DMS 273 treated with DMSO at 0.1 percent for 48 hours (cell line): Measurements from ENCODE around the gene DTYMK.
"Not testable (repeated sequence)": the region's sequence is repeated elsewhere in the genome, so short reads cannot be mapped to it uniquely, and the experiment has no call there.

Source experiments
- DNase-seq: peaks from one replicate; lab custom pipeline; 2025; lab: John Stamatoyannopoulos, UW

DTYMK gene

DNA sequence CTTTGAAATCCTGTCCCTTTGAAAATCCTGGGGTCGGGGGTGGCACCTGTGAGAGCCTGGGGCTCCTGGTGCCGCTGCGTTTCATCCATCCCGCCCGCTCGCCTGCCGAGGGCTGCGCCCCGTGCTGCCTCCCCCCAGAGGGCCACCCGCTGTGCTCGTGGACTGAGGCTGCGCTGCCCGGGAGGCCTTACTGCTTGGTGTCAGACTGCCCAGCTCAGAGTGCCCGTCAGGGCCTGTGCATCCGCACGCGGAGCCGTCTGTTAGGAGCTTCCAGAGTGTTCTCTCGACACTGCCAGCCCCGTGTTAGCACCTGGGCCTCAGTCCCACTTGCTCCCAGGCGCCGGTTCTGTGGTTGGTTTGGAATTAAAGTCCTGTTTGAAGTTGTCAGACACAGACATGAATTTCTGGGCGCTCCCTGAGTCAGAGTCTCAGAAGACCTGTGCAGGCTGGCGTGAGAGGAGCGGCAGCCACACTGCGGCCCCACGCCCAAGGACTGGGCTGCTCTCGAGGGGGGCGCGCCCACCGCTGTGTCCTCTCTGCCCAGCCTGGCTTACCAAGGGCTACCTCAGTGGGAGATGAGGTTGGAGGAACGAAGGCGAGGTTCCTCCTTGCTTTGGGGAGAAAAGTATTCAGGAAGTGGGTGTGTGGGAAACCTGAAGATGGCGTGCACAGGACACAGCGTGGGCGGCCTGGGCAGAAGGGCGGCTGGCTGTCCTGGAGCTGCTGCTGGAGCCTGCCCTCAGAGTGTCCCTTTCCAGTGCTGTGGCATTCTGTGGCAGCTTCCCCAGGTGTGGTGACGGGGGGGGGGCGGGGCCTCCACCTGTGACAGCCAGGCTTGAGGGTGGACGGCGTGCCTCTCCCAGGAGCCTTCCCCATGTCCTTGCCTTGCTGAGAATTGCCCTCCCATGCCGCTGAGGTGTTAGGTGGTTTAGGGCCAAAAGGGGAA, 14.1 kb downstream of the DTYMK start:
- DNase-seq: no peak

DNA sequence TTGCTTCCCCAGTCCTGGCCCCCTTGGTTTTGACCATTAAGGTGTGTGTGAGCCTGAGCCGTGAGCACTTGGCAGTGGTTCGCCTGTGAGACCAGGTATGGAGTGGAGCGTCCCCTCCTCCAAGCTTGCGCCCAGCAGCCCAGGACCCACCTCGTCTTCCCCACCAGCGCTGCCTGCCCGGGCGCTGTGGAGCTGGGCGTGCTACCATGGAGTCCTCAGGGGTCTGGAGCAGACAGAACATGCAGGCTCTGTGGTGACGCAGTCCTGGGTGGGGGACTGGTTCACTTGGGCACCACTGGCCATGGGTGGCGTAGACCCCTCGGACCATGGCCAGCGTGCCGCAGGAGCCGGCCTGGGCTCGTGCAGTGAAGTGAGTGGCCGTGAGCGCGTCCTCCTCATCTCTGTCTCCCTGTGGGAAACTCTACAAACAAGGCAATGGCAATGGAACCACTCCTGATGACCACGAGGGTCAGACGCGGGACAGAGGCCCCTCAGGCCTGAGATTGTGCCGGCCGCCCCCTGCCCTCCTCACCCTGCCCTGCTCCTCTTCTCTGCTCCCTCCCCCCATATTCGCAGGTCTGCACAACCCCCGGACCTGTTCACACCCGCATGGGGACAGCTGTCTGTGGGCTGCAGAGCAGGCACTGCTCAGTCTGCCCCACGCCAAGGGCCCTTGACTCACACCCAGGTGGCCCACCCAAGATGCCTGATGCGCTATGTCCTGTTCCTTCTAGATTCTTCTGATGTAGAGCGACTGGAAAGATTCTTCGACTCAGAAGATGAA, 15.0 kb downstream of the DTYMK start:
- no peak for DNase-seq

DNA sequence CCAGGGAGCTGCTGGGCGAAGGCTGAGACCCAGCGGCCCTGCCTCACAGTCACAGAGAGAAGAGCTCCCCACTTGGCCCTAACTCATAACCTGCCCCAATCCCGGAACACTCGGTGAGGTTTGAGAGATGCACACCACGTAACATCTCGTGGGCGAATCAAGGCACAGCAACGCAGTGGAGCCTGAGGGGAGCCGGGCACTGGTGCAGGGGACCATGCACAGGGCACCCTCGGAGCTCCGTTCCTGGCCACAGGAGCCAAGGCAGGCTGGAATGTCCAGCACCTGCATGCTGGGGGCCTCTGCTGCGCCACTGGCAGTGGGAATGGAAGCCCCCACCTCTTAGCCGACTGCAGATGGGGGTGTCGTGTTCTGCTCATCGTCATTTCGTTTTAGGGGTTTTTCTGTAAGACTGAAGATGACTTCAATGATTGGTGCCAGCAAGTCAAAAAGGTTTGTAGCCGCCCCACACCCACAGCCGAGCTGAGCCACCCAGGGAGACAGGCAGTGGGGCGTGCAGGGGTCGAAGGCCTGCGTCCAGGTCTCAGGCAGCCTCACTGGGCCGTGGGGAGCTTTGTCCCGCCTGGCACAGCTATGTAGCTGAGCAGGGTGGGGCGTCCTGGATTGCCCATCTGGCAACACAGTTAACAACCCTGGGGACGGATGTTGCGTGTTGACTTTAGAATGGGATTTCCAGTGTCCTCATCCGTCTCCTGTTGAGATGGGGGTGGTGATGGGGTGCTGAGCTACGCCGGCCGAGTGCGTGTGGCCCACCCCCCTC, 16.1 kb downstream of the DTYMK start:
- DNase-seq: no peak

DNA sequence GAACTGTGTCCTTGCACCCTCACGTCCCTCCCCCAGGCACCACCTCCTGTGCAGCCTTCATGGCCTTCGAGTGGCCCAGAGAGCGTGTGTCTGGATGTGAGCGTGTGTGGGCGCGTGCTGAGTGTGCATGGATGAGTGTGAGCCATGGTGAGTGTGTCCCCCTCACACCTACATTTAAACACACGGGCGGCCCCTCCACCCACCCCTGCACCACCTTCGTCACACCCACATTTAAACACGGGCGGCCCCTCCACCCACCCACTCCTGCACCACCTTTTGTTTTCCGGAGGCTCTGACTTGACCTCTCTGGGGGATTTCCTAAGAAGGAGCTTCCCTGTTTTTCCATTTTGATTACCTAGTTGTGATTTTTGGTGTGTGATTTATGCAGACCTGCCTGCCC, 17.8 kb downstream of the DTYMK start:
- DNase-seq: no peak

DNA sequence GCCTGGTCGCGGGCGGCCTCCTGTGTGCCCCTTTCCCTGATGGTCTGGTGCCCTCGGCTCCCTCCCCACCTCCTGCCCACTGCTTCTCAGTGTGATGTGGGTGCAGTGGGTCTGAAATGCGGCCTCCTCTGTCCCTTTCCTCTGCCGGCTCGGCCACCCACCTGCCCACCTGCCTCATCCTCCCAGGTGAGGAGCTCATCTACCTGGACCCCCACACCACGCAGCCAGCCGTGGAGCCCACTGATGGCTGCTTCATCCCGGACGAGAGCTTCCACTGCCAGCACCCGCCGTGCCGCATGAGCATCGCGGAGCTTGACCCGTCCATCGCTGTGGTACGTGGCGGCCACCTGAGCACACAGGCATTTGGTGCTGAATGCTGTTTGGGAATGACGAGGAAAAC, 18.3 kb downstream of the DTYMK start:
- DNase-seq: no peak

DNA sequence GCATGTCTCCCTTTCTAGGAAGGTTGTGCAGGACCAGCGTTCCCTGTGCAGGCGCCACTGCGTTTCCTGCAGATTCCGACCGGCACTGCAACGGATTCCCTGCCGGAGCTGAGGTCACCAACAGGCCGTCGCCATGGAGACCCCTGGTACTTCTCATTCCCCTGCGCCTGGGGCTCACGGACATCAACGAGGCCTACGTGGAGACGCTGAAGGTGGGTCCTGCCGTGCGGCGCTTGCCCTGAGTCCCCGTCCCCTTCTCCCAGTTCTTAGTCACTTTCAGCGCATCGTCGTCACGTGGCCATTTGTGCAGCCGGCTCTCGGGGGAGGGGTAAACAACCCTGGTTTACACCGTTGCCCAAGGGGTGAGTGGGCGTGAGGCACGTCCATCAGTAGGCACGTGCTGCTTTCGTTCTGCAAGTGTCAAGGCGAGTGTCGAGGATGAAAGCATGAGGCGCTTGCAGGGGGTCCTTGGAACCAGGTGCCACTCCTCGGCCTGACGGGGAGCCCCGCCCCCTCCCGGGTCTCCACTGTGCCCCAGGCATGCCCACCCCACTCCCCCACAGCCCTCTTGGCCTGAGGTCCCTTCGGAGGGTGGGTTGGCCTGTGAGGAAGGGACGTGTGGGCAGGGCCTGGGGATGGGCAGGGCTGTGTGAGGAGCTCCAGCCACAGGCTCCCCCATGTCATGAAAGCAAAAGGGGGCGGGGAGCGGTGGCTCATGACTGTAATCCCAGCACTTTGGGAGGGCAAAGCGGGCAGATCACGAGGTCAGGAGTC, 19.8 kb downstream of the DTYMK start:
- DNase-seq: no peak

DNA sequence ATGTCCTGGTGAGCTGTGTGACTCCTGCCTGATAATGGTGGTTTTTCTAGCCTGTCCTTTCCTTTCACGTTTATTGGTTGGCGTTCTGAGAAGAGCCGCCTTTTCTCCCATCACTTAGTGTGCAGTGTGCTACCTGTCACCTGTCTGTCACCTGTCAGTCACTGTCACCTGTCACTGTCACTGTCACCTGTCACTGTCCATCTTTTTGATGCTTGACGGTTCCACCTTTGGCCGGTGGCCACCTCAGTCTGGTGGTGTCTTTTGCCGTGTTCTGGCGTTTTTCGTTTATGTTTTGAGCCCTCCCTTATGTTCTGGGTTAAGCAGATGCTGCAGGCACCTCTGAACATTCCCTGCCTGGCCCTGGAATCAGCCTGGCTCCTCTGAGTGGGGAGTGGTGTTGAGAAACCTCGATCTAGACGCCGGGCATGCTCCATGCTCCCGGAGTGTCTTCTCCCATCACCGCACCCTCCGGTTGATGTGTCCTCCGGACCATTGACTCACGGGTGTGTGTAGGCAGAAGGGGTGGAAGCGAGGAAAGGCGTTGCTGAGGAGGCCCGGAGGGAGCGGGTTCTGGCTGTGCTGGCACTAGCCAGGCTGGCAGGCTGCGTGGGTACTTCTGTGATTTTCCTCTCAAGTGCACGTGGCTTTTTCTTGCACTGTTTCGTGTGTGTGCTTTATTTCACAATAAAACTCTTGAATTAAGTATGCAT, 20.7 kb downstream of the DTYMK start:
- DNase-seq: no peak

DNA sequence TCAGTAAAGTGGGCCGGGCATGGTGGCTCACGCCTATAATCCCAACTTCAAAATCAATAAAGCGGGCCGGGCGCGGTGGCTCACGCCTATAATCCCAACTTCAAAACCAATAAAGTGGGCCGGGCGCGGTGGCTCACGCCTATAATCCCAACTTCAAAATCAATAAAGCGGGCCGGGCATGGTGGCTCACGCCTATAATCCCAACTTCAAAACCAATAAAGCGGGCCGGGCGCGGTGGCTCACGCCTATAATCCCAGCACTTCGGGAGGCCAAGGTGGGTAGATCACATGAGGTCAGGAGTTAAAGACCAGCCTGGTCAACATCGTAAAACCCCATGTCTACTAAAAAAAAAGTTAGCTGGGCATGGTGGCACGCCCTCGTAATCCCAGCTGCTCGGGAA, 23.9 kb downstream of the DTYMK start:
- not testable (repeated sequence) for DNase-seq

DNA sequence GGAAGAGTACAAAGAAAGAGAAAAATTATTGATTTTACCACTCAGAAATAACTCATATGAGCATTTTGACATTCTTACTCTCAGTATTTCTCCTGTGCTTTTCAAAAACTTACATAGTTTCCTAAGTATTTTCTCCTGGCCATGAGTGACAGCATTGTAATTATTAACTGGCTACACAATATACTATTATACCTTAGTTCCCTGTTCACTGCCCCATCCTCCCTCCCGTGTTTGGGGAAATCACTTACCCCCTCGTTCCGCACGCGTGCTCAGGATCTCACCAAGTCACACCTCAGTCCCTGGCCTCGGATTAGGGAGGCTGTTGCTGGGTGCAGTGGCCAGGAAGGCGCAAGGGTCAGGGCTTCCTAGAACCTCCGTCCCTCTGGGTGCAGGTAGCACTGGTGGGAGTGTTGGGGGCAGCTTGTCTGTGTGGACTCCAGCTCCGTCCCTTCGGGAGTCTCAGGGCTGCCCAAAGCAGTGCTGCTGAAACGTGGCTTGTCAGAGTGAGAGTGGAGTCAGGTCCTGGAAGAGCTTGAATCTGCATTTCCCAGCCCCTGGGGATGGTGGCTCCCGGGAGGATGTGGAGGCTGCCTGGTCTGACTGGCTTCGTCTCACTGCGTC, 25.9 kb downstream of the DTYMK start:
- DNase-seq: no peak

DNA sequence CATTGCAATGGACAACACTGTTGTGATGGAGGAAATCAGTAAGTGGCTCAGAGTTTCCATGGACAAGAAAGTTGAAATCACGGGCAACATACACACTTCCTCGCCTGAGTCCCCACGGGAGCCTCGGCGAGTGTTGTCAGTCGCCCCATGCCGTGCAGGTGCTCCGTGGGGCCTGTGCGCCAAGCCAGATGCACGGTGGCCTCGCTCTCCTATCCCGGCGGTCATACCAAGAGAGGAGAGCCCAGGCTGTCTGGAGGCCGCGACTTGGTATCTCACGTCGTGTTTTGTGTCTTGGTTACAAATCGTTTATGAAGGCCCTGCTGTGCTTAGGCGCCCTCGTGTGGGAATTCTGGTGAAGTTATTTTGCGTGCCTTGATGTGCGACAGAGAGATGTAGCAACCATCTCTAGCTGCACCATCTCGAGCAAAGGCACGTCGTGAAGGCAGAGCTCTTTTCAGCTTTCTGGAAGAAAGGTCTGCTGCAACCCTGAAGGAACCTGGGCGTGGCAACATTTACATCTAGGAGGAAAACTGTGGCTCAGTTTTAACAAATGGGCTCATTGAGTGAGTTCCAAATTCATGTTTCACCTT, 27.4 kb downstream of the DTYMK start:
- no peak for DNase-seq

DNA sequence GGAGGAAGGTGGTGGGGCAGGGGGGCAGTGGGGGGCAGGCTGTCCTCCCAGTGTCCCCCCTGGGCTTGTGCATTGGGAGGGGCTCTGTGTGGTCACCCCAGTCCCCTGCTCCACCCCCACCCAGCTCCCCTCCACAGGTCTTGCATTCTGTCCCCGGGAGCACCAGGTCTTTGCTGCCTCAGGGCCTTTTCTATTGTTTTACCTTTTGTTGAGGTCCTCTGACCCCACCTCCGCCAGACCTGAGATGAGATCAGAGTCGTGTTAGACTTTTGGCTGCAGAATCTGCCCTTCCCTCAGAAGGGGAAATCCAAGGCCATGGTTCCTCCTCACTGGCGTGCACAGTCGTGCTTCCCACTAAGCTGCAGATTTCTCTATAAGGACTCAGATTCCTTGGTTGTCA, 28.3 kb downstream of the DTYMK start:
- no peak for DNase-seq

DNA sequence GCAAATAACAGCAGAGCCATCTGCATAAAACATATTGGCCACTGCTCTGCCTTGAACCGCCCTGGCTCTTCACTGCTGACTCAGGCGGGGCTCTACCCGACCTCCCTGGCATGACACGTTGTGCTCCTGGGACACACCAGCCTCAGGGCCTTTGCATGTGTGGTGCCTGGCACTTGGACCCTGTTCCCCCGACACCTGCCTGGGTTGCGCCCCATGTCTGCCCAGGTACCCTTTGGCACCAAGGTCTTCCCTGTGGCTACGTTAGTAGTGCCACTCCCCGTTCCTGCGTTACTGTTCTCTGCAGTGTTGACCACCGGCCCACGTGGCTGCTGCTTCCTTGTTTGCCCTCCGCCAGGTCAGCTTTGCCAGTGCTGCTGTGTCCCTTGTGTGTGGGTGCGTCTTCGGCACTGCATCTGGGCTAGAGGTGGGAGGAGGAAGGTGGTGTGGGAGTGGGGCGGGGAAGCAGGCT, 28.8 kb downstream of the DTYMK start:
- DNase-seq: no peak

DNA sequence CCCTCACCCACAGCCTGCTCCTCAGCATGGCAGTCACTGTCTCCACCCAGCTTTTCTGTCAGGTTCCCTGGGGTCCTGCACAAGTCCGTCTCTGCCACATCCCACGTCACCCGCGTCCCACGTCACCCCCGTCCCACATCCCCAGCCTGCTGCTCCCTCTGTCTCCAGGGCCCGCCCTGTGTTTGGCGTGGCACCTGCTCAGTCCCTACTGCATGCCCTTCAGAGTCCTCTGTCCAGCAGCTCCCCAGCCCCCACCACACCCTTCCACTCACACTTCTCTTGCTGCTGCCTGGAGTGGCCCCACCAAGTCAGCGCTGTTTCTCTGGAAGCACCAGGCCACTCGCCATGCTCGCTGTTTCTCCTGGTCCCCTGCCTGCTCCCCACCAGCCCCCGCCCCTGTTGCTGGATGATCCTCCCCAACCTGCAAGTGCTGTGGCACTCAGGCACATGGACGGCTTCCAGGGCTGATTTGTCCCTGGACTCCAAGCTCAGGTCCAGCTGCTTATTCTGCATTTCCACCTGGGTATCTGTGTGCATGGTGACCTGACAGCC, 30.3 kb downstream of the DTYMK start:
- DNase-seq: no peak

DNA sequence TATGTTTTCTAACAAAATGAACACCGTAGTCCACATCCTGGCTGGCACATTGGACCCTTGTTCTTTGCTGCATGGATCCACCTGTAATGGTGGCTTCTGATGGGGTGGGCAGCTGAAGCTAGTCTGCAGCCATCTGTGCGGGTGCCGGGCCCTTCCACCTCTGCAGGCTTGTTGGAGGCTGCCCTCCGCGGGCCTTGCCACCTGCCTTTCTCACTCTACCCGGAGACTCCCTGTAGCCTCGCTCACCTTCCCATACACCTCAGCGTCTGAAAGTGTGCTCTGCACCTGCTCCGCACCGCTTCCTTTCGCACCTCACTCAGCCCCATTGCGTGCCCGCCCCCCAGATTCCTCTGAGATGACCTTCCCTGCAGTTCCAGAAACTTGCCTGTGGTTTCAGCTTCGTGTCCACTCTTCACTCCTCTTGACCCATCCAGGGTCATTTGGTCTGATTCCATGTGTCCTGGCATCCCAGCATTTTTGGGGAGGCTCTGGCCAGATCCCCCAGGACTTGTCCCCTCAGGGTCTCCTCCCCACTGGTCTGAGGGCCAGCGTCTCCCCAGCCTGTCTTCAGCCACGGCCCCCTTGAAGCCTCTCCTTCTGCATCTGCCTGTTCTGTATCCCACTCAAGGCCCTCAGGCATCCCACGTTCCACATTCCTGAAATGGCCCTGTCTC, 31.0 kb downstream of the DTYMK start:
- DNase-seq: no peak

DNA sequence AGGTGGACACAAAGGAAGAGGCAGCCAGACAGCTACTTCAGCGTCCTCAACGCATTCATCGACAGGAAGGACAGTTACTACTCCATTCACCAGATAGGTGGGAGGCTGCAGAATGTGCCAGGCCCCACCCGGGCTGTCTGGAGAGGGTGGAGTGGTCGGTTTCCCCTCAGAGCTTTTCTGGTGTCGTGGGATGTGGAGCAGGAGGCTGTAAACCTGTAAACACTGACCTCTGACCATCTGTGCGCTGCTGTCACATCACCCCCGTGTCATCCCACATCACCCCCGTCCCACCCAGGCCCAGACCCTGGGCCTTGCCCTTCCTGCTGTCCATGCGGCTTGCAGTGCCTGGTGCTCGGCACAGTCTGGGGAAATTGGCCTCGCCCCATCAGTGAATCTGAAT, 32.1 kb downstream of the DTYMK start:
- DNase-seq: no peak

DNA sequence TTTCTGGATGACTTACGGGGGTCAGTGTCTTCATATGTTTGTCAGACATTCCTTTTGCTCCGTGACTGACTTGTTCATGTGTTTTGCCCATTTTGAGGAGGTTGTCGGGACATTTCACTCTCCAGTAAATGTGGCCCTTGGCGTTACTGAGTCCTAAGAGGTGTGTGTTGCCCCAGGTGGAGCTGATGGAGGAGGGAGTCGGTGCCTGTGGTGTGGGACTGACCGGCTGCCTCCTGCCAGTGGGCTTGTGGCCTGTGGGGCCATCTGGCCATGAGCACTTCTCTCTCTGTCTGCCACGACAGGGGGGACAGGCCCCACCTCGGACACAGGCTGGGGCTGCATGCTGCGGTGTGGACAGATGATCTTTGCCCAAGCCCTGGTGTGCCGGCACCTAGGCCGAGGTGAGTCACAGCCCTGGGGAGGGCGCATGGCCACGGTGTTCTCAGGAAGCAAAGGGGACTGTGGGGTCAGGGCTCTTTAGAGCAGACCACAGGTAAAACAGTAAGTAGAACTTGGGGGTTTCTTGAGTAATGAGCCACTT, 33.3 kb downstream of the DTYMK start:
- DNase-seq: no peak

DNA sequence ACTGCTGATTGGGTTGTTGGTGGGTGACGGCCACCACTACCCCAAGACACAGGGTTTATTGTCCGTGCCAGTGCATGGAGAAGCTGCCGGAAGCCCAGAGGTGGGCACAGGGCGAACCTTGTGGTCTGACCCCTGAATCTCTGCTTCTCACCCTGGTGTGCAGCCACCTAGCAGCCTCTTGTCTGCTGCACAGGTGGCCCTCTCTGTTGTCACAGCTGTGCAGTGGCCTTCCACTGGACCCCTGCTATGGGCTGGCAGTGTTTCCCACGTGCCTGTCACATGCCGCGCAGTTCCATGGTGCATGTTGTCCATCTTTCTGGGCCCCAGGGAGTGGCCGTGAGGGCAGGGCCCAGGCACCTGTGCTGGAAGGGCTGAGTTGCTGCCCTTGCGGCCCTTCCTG, 33.9 kb downstream of the DTYMK start:
- no peak for DNase-seq

DNA sequence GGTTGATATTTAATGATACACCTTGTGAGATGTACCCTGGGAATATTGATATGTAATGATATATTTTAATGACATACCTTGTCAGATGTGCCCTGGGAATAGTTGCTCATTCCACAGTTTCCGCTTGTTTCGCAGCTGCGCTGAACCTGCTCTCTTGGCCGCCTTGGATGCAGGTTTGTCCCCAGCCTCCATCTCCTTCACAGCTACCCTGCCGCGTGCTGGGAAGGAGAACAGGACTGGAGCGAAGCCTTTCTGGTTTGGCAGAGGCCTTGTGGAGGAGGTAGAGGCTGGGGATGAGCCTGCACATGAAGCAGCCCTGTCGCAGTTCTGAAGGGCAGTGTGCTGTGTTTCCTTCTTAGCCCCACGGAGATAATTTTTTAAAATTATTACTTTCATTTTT, 34.5 kb downstream of the DTYMK start:
- no peak for DNase-seq

DNA sequence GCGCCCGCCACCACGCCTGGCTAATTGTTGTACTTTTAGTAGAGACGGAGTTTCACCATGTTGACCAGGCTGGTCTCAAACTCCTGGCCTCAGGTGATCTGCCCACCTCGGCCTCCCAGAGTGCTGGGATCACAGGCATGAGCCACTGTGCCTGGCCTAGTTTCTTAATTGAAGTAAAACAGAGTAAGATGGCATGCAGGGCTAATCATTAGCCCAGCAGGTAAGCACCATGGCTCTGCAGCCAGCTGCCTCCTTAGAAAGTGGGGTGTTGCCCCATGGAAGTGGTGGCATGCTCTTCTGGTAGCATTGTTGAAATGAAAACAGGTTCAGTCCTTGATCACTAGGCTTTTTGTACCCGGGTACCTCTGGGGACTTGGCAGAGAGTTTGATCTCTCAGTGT, 36.7 kb downstream of the DTYMK start:
- DNase-seq: no peak
